Activated CD4-positive, alpha-beta memory T cell treated with anti-CD3 and anti-CD28 coated beads for 36 hours (primary cell): ENCODE data around the gene ARPP21. TPM values are rescaled to one million over a fixed set of nuclear protein-coding genes. Genes with fewer than 3 reads are reported as not detected.

ENCODE experiments used
- CTCF ChIA-PET: fragments of 350-600 bp; sonication (Branson Sonifier 250); formaldehyde crosslinking; loops from one replicate; lab custom pipeline; 2021; ENCODE audit warnings: antibody characterized with exemption, inconsistent platforms; lab: Charles Lee
- POLR2A ChIA-PET: fragments of 350-600 bp; sonication (Branson Sonifier 250); formaldehyde crosslinking; loops from one replicate; lab custom pipeline; 2021; ENCODE audit warnings: antibody characterized with exemption; lab: Charles Lee
- DNase-seq: peaks from one replicate; pipeline ENCODE4 v3.0.0-alpha.2; 2020
- H3K27ac Mint-ChIP-seq: one replicate; pipeline ENCODE4 v1.8.0; 2021; ENCODE audit warnings: mixed read lengths
- H3K27me3 Mint-ChIP-seq: one replicate; pipeline ENCODE4 v1.8.0; 2021; ENCODE audit warnings: mixed read lengths
- H3K36me3 Mint-ChIP-seq: one replicate; pipeline ENCODE4 v1.8.0; 2021; ENCODE audit warnings: mixed read lengths
- H3K4me1 Mint-ChIP-seq: one replicate; pipeline ENCODE4 v1.8.0; 2021; ENCODE audit warnings: low read depth, mixed read lengths
- H3K4me3 Mint-ChIP-seq: one replicate; pipeline ENCODE4 v1.8.0; 2021; ENCODE audit warnings: mild to moderate bottlenecking, mixed read lengths
- H3K9me3 Mint-ChIP-seq: one replicate; pipeline ENCODE4 v1.8.0; 2021; ENCODE audit warnings: mixed read lengths
- intact Hi-C: fragments of 100-400 bp; cut with micrococcal nuclease; formaldehyde crosslinking; loops from one replicate; pipeline ENCODE4 v1.15.1; 2023
- total RNA-seq, 2 experiments: library from RNA; stranded (reverse); gene quantifications; one replicate each; pipeline ENCODE4 v1.2.3, GENCODE V29; 2021

The ARPP21 gene
- total RNA-seq, 2 experiments from 2014 or later = not detected

- ChIA-PET POLR2A (no interaction called here), CTCF (no interaction called here)
- no peaks in the 10 kb centered on the region for H3K36me3 Mint-ChIP-seq
- no peak overlapping the region for H3K27ac Mint-ChIP-seq
- no peaks in the 10 kb centered on the region for H3K4me1 Mint-ChIP-seq
- no peak overlapping the region for H3K4me3 Mint-ChIP-seq
- intact Hi-C loops = no loop called here
- H3K9me3 Mint-ChIP-seq = peaks cover 2% of the 10 kb centered on the region
- no peaks in the 10 kb centered on the region for H3K27me3 Mint-ChIP-seq
- DNase-seq = no peak
These were observed 107.2 kb downstream of the ARPP21 start for GRCh38 chr3:35746492-35746891.

GRCh38 chr3:35748144-35748543, 108.8 kb downstream of the ARPP21 start:
- CTCF ChIA-PET = no interaction called here
- Mint-ChIP-seq H3K27me3 (no peaks in the 10 kb centered on the region), H3K4me1 (no peaks in the 10 kb centered on the region), H3K4me3 (no peak overlapping the region), H3K27ac (no peak overlapping the region), H3K36me3 (no peaks in the 10 kb centered on the region), H3K9me3 (peaks cover 2% of the 10 kb centered on the region)
- intact Hi-C loops = no loop called here
- no peak for DNase-seq
- POLR2A ChIA-PET = no interaction called here

GRCh38 chr3:35751207-35751606, 111.9 kb downstream of the ARPP21 start:
- H3K27me3 Mint-ChIP-seq = no peaks in the 10 kb centered on the region
- no peak overlapping the region for H3K4me3 Mint-ChIP-seq
- no peaks in the 10 kb centered on the region for H3K36me3 Mint-ChIP-seq
- intact Hi-C loops = no loop called here
- H3K4me1 Mint-ChIP-seq = no peaks in the 10 kb centered on the region
- H3K9me3 Mint-ChIP-seq = peaks cover 2% of the 10 kb centered on the region
- POLR2A ChIA-PET = no interaction called here
- no peak overlapping the region for H3K27ac Mint-ChIP-seq
- DNase-seq = no peak
- CTCF ChIA-PET = no interaction called here

- ChIA-PET POLR2A (no interaction called here), CTCF (no interaction called here)
- Mint-ChIP-seq H3K4me3 (no peak overlapping the region), H3K27me3 (no peaks in the 10 kb centered on the region), H3K9me3 (no peaks in the 10 kb centered on the region), H3K36me3 (no peaks in the 10 kb centered on the region), H3K27ac (no peak overlapping the region), H3K4me1 (no peaks in the 10 kb centered on the region)
- DNase-seq = no peak
- intact Hi-C loops = no loop called here
These were observed 118.8 kb downstream of the ARPP21 start for GRCh38 chr3:35757991-35758757.

DNA sequence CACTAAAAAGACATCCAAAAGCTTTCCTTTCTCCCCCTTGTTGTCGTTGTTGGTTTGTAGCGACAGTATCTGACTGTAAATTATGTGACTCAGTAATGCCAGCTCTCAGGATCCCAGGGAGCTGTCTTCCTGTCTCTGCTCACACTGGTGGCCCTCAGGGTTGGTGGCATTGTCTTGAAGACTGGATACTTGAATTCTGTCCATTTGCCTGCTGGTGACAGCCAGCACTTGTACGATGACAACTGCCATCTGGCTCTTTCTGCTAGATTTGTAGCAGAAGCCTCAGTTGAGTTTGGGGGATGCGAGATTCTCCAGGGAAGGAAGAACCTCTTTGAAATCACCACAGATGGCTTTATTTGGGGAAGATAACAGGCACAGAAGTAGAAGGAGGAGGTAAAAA, 120.8 kb downstream of the ARPP21 start:
- no peak for DNase-seq
- intact Hi-C loops = no loop called here
- no peaks in the 10 kb centered on the region for H3K27me3 Mint-ChIP-seq
- no peaks in the 10 kb centered on the region for H3K36me3 Mint-ChIP-seq
- no peak overlapping the region for H3K4me3 Mint-ChIP-seq
- no peaks in the 10 kb centered on the region for H3K9me3 Mint-ChIP-seq
- no peaks in the 10 kb centered on the region for H3K4me1 Mint-ChIP-seq
- POLR2A ChIA-PET = no interaction called here
- CTCF ChIA-PET = no interaction called here
- no peak overlapping the region for H3K27ac Mint-ChIP-seq

GRCh38 chr3:35761311-35761710, 122.0 kb downstream of the ARPP21 start:
- H3K27me3 Mint-ChIP-seq = no peaks in the 10 kb centered on the region
- H3K4me1 Mint-ChIP-seq = no peaks in the 10 kb centered on the region
- H3K9me3 Mint-ChIP-seq = no peaks in the 10 kb centered on the region
- ChIA-PET POLR2A (no interaction called here), CTCF (no interaction called here)
- no peak overlapping the region for H3K27ac Mint-ChIP-seq
- no peak overlapping the region for H3K4me3 Mint-ChIP-seq
- intact Hi-C loops = no loop called here
- no peaks in the 10 kb centered on the region for H3K36me3 Mint-ChIP-seq
- DNase-seq = no peak

DNA sequence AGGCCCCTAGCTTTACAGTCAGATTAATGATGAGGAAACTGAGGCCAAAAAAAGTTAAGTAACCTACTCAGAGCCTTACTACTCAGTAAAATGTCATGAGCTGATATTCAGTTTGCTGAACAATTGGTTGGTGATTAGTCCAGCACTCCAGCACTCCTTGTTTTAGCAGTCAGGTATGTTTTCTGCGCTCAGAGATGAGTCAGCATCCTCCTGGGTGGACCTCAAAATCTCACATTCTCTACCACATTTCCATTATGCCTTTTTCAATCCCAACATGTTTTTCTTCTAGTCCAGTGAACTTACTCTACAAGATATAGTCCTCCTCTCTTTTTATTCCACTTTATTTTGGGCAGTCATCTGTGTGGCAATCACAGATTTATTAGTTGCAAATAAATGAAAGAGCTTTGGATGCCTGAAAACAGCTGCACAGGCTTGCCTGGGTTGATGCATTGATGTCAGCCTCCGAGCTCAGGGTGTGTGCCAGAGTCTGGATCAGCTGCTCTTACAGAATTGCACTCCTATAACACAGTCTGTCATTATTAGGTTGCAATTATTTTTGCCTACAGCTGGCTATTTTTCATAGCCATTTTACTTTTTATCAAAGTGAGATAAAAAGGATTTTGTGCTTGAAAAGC, 133.2 kb downstream of the ARPP21 start:
- no peaks in the 10 kb centered on the region for H3K4me1 Mint-ChIP-seq
- CTCF ChIA-PET = no interaction called here
- no peak for DNase-seq
- H3K27ac Mint-ChIP-seq = no peak overlapping the region
- H3K36me3 Mint-ChIP-seq = no peaks in the 10 kb centered on the region
- H3K9me3 Mint-ChIP-seq = no peaks in the 10 kb centered on the region
- intact Hi-C loops = no loop called here
- H3K27me3 Mint-ChIP-seq = no peaks in the 10 kb centered on the region
- POLR2A ChIA-PET = no interaction called here
- H3K4me3 Mint-ChIP-seq = no peak overlapping the region

GRCh38 chr3:35773417-35773816, 134.1 kb downstream of the ARPP21 start:
- ChIA-PET POLR2A (no interaction called here), CTCF (no interaction called here)
- H3K9me3 Mint-ChIP-seq = no peaks in the 10 kb centered on the region
- intact Hi-C loops = no loop called here
- H3K36me3 Mint-ChIP-seq = no peaks in the 10 kb centered on the region
- H3K27ac Mint-ChIP-seq = no peak overlapping the region
- H3K27me3 Mint-ChIP-seq = no peaks in the 10 kb centered on the region
- no peak for DNase-seq
- H3K4me1 Mint-ChIP-seq = no peaks in the 10 kb centered on the region
- no peak overlapping the region for H3K4me3 Mint-ChIP-seq

- no peak for DNase-seq
- H3K36me3 Mint-ChIP-seq = no peaks in the 10 kb centered on the region
- ChIA-PET CTCF (no interaction called here), POLR2A (no interaction called here)
- H3K4me3 Mint-ChIP-seq = no peak overlapping the region
- no peak overlapping the region for H3K27ac Mint-ChIP-seq
- H3K9me3 Mint-ChIP-seq = no peaks in the 10 kb centered on the region
- H3K27me3 Mint-ChIP-seq = no peaks in the 10 kb centered on the region
- no peaks in the 10 kb centered on the region for H3K4me1 Mint-ChIP-seq
- intact Hi-C loops = no loop called here
These were observed 137.0 kb downstream of the ARPP21 start for GRCh38 chr3:35776346-35776745.

- Mint-ChIP-seq H3K36me3 (no peaks in the 10 kb centered on the region), H3K27ac (no peak overlapping the region), H3K4me1 (no peaks in the 10 kb centered on the region), H3K4me3 (no peak overlapping the region), H3K9me3 (no peaks in the 10 kb centered on the region), H3K27me3 (no peaks in the 10 kb centered on the region)
- ChIA-PET CTCF (no interaction called here), POLR2A (no interaction called here)
- DNase-seq = no peak
- intact Hi-C loops = no loop called here
These were observed 137.7 kb downstream of the ARPP21 start for GRCh38 chr3:35777065-35777464.

DNA sequence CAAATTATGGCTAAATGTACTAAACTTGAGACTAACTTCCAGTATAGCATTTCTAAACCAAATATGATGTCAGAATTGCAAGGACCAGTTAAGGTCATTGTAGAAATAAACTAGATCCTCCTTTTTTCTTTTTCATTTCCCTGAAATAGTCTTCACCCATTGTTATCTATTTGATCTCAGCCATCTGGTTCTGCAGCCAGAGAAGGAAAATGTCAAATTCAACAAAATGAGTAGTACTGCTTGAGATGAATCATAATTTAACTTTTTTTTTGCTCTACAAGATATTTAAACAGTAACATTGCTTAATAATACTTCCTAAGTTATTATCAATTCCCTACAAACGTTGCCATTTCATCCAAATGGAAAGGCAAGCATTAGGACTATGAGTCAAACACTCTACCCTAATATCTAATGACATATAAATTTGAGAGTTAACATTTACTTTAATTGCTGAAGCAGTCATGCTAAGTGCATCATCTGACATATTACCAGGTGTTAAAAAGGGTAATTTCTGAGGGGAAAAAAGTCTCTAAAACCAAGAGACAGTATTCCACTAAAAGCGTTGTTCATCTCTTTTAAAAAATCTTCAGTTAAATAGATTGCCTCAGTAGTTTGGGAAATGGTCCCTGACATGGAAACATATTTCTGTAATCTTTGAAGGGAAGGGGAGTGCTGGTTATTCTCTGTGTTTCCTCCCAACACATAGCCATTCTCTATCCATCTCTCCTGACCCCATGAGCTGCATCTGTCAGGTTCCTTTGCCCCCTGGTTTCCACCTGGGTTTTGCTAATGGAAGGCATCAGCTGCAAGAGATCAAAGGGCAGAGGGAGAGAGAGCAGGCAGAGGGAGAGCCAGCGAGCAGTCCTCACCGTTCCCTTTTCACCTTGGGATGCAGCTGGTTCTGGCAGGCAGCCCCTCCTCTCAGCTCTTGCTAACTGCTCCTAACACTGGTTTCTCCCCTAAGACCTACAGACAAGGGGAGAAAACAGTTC, 138.5 kb downstream of the ARPP21 start:
- no peak overlapping the region for H3K27ac Mint-ChIP-seq
- ChIA-PET CTCF (no interaction called here), POLR2A (no interaction called here)
- no peak overlapping the region for H3K4me3 Mint-ChIP-seq
- H3K9me3 Mint-ChIP-seq = no peaks in the 10 kb centered on the region
- no peak for DNase-seq
- no peaks in the 10 kb centered on the region for H3K27me3 Mint-ChIP-seq
- no peaks in the 10 kb centered on the region for H3K4me1 Mint-ChIP-seq
- H3K36me3 Mint-ChIP-seq = no peaks in the 10 kb centered on the region
- intact Hi-C loops = no loop called here

DNA sequence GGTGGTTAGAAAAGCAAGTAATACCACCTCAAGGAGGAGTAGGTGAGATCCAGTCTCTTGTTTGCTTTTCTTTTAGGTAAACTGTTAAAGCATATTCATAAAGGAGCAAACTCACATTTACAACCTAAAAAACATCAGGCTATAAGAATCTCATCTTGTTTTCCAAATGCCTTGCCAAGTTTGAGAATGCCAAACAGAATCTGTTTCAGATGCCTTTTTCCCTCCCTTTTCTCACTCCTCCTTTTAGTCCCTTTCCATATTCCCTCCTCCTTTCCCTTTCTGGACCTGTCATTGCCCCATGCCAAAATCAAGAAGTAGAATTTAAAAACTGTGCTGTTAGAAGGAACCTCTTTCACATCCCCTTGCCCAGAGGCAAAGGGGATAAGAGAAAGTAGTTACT, 140.3 kb downstream of the ARPP21 start:
- Mint-ChIP-seq H3K36me3 (no peaks in the 10 kb centered on the region), H3K4me1 (no peaks in the 10 kb centered on the region), H3K9me3 (no peaks in the 10 kb centered on the region), H3K27ac (no peak overlapping the region), H3K27me3 (no peaks in the 10 kb centered on the region), H3K4me3 (no peak overlapping the region)
- intact Hi-C loops = no loop called here
- no peak for DNase-seq
- ChIA-PET CTCF (no interaction called here), POLR2A (no interaction called here)
